K562 (cell line): ENCODE measurements around the gene PRR30. TPM values are rescaled to one million over a fixed set of nuclear protein-coding genes. Genes with fewer than 3 reads are reported as not detected.

Source experiments
- ATAC-seq: fragments of 200-7000 bp; cut with Tn5 transposase; 3 replicates; pipeline ENCODE4 v1.9.1; 2020; ENCODE audit warnings: moderate library complexity
- BruUV-seq: library from RNA; stranded (reverse); fragments of 400-500 nt; replicated peaks from 2 replicates; lab custom pipeline; 2021; lab: Mats Ljungman, UMichigan
- CTCF ChIA-PET: fragments of 300-600 bp; formaldehyde crosslinking; extraction: SDS; loops from one replicate; lab custom pipeline; 2021; ENCODE audit warnings: low intra/inter-chr PET ratio; lab: Yijun Ruan, JAX
- POLR2A ChIA-PET: fragments of 300-600, 350-650 bp; sonication (Branson Sonifier 250); formaldehyde crosslinking; extraction: SDS; loops from one replicate; lab custom pipeline; 2021; ENCODE audit warnings: antibody characterized with exemption, inconsistent platforms; lab: Yijun Ruan, JAX
- DNase-seq, 4 experiments: peaks; one replicate each; pipeline versions ENCODE4 v3.0.0 to v3.0.0-alpha.2; 2011 to 2018; ENCODE audit warnings: low spot score in 3 of 4, mixed read lengths in 3 of 4; ENCODE audit errors: extremely low read depth in 1 of 4
- FAIRE-seq: peaks from 2 replicates; lab custom pipeline; 2011; peaks lifted over from hg19 to GRCh38; lab: Jason Lieb, UNC
- H2AFZ ChIP-seq: 2 replicates; pipeline ENCODE4 v1.6.0; 2011; ENCODE audit warnings: low read depth, low read length, control low read depth, inconsistent platforms
- H3K27ac ChIP-seq: fragments of 200-600 bp; 3 replicates; pipeline ENCODE4 v1.8.0; 2011; ENCODE audit warnings: low read depth, mild to moderate bottlenecking, control low read depth, inconsistent platforms, low read length, moderate library complexity, mixed read lengths; ENCODE audit errors: extremely low read depth
- H3K27me3 ChIP-seq, 2 experiments: fragments of 300-600 bp in 1 of 2; 2 replicates in 1 of 2; 3 replicates in 1 of 2; pipeline versions ENCODE4 v1.6.0 to v1.8.0; 2011; ENCODE audit warnings: inconsistent platforms in 2 of 2, low read length in 2 of 2, mild to moderate bottlenecking in 1 of 2, mixed read lengths in 1 of 2, moderate library complexity in 1 of 2; ENCODE audit not compliant: control insufficient read depth in 2 of 2, insufficient read depth in 2 of 2
- H3K36me3 ChIP-seq: fragments of 300-600 bp; 3 replicates; pipeline ENCODE4 v1.8.0; 2011; ENCODE audit warnings: mild to moderate bottlenecking, low read length, inconsistent platforms; ENCODE audit not compliant: control insufficient read depth, insufficient read depth
- H3K4me1 ChIP-seq, 2 experiments: fragments of 200-600 bp in 1 of 2; replicated peaks in 1 of 2; 2 replicates in 1 of 2; 3 replicates in 1 of 2; pipeline versions ENCODE4 v1.5.1 to v1.8.0; 2011; ENCODE audit warnings: inconsistent platforms in 2 of 2, low read length in 2 of 2, mild to moderate bottlenecking in 1 of 2, mixed read lengths in 1 of 2, moderate library complexity in 1 of 2; ENCODE audit not compliant: control insufficient read depth in 2 of 2, insufficient read depth in 2 of 2
- H3K4me2 ChIP-seq: 2 replicates; pipeline ENCODE4 v1.6.1; 2011; ENCODE audit warnings: low read length, control low read depth, inconsistent platforms, mixed read lengths; ENCODE audit not compliant: insufficient read depth
- H3K4me3 ChIP-seq: fragments of 200-600 bp; sonication (generic), shearing (Covaris generic); 2 replicates; pipeline ENCODE4 v1.5.1; 2016; ENCODE audit warnings: control low read depth, inconsistent platforms
- H3K79me2 ChIP-seq: fragments of 200-600 bp; 3 replicates; pipeline ENCODE4 v1.8.0; 2011; ENCODE audit warnings: low read length, inconsistent platforms; ENCODE audit not compliant: control insufficient read depth, insufficient read depth
- H3K9ac ChIP-seq, 2 experiments: 2 replicates each; pipeline versions ENCODE4 v1.6.0 to v1.6.1; 2011; ENCODE audit warnings: low read depth in 2 of 2, low read length in 2 of 2, control low read depth in 1 of 2, inconsistent platforms in 1 of 2, mild to moderate bottlenecking in 1 of 2, mixed read lengths in 1 of 2; ENCODE audit not compliant: insufficient read depth in 1 of 2
- H3K9me1 ChIP-seq: one replicate; pipeline ENCODE4 v1.6.0; 2011; ENCODE audit warnings: inconsistent platforms, mild to moderate bottlenecking, low read length, moderate library complexity; ENCODE audit not compliant: control insufficient read depth, insufficient read depth
- H3K9me3 ChIP-seq: replicated peaks from 2 replicates; pipeline ENCODE4 v1.5.1; 2011; ENCODE audit warnings: low read depth, low read length, inconsistent platforms; ENCODE audit not compliant: control insufficient read depth, insufficient read depth
- H4K20me1 ChIP-seq: replicated peaks from 2 replicates; pipeline ENCODE4 v1.6.1; 2011; ENCODE audit warnings: low read length, inconsistent platforms, mixed read lengths; ENCODE audit not compliant: control insufficient read depth, insufficient read depth
- EHMT2 ChIP-seq: fragments of 450-650 bp; IDR thresholded peaks from 2 replicates; pipeline ENCODE4 v1.6.1; 2018; ENCODE audit warnings: antibody characterized with exemption
- NFIC ChIP-seq: fragments of 450-650 bp; IDR thresholded peaks from 2 replicates; pipeline ENCODE4 v1.6.1; 2017; ENCODE audit warnings: mild to moderate bottlenecking, inconsistent platforms
- PCBP2 ChIP-seq: fragments of 200-400 bp; formaldehyde crosslinking; IDR thresholded peaks from 2 replicates; pipeline ENCODE4 v1.6.1; 2018; ENCODE audit warnings: low read length, low read depth, mild to moderate bottlenecking, moderate library complexity; ENCODE audit not compliant: poor library complexity, severe bottlenecking
- WGBS: fragments of 100-300 bp; shearing (Covaris generic); methylation state at CpG from one replicate; pipeline ENCODE4 v1.1.6; 2016; ENCODE audit warnings: low coverage, mixed read lengths; ENCODE audit not compliant: insufficient coverage; ENCODE audit errors: missing lambda C conversion rate; 5-methylcytosine and 5-hydroxymethylcytosine counted together
- in situ Hi-C: fragments of 300-500 bp; cut with MboI; formaldehyde crosslinking; loops from 4 replicates; pipeline ENCODE4 v1.15.0; 2018; ENCODE audit warnings: inconsistent platforms, mixed read lengths
- intact Hi-C: fragments of 100-400 bp; cut with micrococcal nuclease; formaldehyde crosslinking; loops from 2 replicates; pipeline ENCODE4 v1.14.2; 2022
- polyA plus RNA-seq, 8 experiments: library from polyadenylated mRNA; depleted of rRNA in 4 of 8; stranded (reverse) in 5 of 8; unstranded in 3 of 8; fragments of >200 nt; fragmentation: Nextera tagmentation in 2 of 8; fragmentation: Illumina TruSeq in 1 of 8; extraction: Ambion mirVana in 2 of 8; extraction: Trizol in 1 of 8; gene quantifications; 2 replicates each; pipeline versions ENCODE4 v1.2.1 to v1.2.3, GENCODE V29; 2011 to 2014; ENCODE audit warnings: inconsistent platforms in 1 of 8, missing spikeins in 1 of 8
- total RNA-seq, 7 experiments: library from RNA; depleted of rRNA in 6 of 7; stranded (reverse); fragments of >200 nt in 6 of 7; fragmentation: Illumina TruSeq in 2 of 7; extraction: Trizol in 2 of 7; gene quantifications; 2 replicates each; pipeline versions ENCODE4 v1.2.1 to v1.2.3, GENCODE V29; 2011 to 2021; ENCODE audit warnings: low replicate concordance in 1 of 7
- TF ChIP-seq, protein P1 (sequence below): fragments of 450-650 bp; formaldehyde crosslinking; IDR thresholded peaks from 2 replicates; pipeline ENCODE4 v1.4.0; 2020; ENCODE audit warnings: mild to moderate bottlenecking, moderate library complexity

The PRR30 gene
- total and polyA plus RNA-seq, 9 of the 15 experiments (the other 6 are each of a cell fraction or from before 2014, with no cell fraction given), result not detected

DNA sequence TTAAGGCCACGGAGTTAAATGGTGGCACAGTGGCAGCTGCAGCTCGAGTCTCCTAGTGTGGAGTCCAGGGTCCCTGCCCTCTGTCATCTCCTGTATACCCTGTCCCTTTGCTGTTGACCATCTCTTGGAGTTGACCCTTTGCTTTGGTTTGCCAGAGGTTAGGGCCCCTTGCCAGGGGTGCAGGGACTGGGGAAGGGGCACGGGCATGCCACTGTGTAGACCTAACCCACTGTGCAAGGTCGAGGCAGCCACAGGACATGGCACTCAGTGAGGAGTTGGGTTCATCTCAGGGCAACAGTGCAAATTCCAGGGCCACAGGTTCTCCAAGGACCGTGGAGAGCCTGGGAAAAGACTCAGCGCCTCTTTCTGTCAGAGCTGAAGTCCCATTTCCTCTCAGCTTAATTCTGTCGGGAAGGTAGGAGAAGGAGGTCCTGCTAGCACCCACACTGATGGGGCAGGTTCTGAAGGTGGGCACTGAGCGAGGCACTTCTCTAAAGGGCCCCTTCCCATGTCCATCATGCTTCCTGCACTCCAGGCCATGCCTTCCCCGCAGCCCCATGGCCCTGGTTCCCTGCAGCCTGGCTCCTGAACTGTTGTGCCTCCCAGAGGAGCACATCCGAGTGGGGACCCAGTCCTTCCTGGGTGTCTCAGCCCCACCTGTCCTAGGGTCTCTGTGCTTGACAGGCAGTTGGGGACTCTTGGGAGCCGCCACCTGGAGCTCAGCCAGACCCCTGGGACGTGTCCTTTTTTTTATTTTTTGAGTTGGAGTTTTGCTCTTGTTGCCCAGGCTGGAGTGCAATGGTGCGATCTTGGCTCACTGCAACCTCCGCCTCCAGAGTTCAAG, 49.9 kb downstream of the PRR30 start:
- Histone ChIP-seq H3K36me3 (no peaks in the 10 kb centered on the region; the same call in 2 of the 3 replicates), H3K9me3 (no peaks in the 10 kb centered on the region), H3K27ac (no peak overlapping the region; the same call in 2 of the 3 replicates), H3K27me3 (no peaks in the 10 kb centered on the region), H4K20me1 (no peaks in the 10 kb centered on the region), H3K9ac (peak overlapping the region; percentile 40 to 74; a peak in 3 of 4 replicates), H3K4me2 (peak overlapping the region; percentile 44; the same call in 1 of the 2 replicates), H3K79me2 (peaks cover 13% of the 10 kb centered on the region; the same call in 2 of the 3 replicates), H2AFZ (peak overlapping the region; percentile 75; the same call in 1 of the 2 replicates), H3K4me1 (peaks cover 47 to 62% of the 10 kb centered on the region in 2 experiments), H3K9me1 (no peaks in the 10 kb centered on the region), H3K4me3 (no peak overlapping the region)
- FAIRE-seq (no peak), DNase-seq (no peak), ATAC-seq (no peak)
- in situ Hi-C loops, result loop anchor here (5.0 kb wide), 1 partner anchor 127 kb away; no protein-coding TSS in a partner anchor
- WGBS, result 59% methylated on average over 13 of the region's 14 CpGs
- TF ChIP-seq EHMT2 (no peak), PCBP2 (no peak), NFIC (no peak)
- TF ChIP-seq, protein P1, sequence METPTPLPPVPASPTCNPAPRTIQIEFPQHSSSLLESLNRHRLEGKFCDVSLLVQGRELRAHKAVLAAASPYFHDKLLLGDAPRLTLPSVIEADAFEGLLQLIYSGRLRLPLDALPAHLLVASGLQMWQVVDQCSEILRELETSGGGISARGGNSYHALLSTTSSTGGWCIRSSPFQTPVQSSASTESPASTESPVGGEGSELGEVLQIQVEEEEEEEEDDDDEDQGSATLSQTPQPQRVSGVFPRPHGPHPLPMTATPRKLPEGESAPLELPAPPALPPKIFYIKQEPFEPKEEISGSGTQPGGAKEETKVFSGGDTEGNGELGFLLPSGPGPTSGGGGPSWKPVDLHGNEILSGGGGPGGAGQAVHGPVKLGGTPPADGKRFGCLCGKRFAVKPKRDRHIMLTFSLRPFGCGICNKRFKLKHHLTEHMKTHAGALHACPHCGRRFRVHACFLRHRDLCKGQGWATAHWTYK, result 0 out of 2 replicates have a peak, but pooled peaks have one; percentile 63
- no TSS peak for BruUV-seq
- ChIA-PET POLR2A (interaction anchor here (0.6 to 1.0 kb wide), 2 partner anchors 122 to 146 kb away, joined by 3 to 4 read pairs; no protein-coding TSS in a partner anchor), CTCF (no interaction called here)
- intact Hi-C loops, result no loop called here
